ENCODE data around the gene DCC.

The DCC gene

DNA sequence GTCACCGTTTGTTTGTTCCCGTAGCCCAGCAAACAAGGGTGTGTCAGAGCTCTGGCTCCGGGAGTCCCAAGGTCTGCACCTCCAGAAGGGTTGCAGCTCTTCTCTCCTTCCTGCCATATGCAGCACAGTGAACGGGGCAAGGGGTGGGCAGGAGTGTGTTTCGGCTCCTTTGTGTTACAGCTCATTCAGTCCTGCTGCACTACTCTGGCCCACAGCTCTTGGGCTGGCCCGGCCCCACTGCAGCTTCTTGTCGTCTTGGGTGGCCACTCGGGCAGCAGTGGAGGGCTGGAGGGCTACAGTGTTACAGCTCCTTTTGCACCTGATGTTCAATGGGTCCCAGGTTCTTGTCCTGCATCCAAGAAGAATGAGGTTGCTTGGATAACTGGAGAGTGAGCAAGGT, 408.3 kb downstream of the DCC start:
- H3K4me3 ChIP-seq (replicated peaks; ENCODE audit: low read depth, low read length): no peak overlapping the region
- no peak for DNase-seq (ENCODE audit: extremely low read depth, low read depth)
- TF ChIP-seq, protein P1, sequence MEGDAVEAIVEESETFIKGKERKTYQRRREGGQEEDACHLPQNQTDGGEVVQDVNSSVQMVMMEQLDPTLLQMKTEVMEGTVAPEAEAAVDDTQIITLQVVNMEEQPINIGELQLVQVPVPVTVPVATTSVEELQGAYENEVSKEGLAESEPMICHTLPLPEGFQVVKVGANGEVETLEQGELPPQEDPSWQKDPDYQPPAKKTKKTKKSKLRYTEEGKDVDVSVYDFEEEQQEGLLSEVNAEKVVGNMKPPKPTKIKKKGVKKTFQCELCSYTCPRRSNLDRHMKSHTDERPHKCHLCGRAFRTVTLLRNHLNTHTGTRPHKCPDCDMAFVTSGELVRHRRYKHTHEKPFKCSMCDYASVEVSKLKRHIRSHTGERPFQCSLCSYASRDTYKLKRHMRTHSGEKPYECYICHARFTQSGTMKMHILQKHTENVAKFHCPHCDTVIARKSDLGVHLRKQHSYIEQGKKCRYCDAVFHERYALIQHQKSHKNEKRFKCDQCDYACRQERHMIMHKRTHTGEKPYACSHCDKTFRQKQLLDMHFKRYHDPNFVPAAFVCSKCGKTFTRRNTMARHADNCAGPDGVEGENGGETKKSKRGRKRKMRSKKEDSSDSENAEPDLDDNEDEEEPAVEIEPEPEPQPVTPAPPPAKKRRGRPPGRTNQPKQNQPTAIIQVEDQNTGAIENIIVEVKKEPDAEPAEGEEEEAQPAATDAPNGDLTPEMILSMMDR (IDR thresholded peaks at IDR 0.05; ENCODE audit: low read depth, low read length, missing control alignments): no peak

DNA sequence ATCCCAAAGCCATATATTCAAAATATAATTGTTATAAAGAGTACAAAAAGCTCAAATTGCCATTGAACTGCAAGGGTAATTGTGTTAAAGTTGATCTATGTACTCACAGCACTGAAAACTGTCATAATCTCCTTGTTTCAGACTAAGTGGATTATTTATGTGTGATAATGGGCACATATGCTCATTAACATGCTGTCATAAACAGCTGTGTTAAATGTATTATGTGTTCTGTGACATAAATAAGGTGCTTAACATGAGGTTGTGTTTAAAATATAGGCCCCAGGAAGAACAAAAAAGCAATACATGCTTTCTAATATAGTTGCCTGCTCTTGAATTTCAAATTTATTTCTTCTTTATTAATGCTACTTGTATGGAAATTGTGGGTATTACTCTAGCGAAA, 409.5 kb downstream of the DCC start:
- H3K4me3 ChIP-seq (replicated peaks; ENCODE audit: low read depth, low read length): no peak overlapping the region
- TF ChIP-seq, protein P1 (IDR thresholded peaks at IDR 0.05; ENCODE audit: low read depth, low read length, missing control alignments): no peak
- DNase-seq (ENCODE audit: extremely low read depth, low read depth): no peak

DNA sequence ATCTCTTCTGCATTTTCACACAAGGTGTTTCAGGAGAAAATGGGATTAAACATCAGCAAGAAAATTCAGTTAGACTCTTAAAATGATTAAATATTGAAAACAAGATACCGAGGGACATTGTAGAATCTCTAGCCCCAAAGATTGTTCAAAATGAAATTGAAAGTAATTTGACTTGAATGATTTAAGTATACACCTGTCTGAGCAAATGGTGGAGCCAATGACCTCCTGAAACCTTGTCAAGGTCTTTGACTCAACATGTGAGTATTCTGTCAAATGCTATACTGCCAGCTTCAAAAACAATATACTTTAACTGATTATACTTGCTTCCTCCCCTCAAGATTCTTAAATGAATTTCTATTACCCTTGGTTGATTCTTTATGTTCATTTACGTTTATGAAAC, 411.0 kb downstream of the DCC start:
- no peak for DNase-seq (ENCODE audit: extremely low read depth, low read depth)
- no peak overlapping the region for H3K4me3 ChIP-seq (replicated peaks; ENCODE audit: low read depth, low read length)
- TF ChIP-seq, protein P1 (IDR thresholded peaks at IDR 0.05; ENCODE audit: low read depth, low read length, missing control alignments): no peak

DNA sequence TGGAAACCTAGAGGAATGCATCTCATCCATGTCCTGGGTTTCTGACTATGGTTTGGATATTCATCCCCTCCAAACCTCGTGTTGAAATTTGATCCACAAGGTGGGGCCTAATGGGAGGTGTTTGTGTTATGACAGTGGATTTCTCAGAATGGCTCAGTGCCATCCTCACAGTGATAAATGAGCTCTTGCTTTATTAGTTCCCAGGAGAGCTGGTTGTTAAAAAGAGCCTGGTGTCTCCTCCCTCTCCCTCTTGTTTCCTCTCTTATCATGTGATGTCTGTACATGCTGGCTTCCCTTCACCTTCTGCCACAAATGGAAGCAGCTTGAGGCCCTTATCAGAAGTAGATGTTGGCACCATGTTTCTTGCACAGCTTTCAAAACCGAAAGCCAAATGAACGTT, 424.3 kb downstream of the DCC start:
- TF ChIP-seq, protein P1 (IDR thresholded peaks at IDR 0.05; ENCODE audit: low read depth, low read length, missing control alignments): no peak
- no peak overlapping the region for H3K4me3 ChIP-seq (replicated peaks; ENCODE audit: low read depth, low read length)
- no peak for DNase-seq (ENCODE audit: extremely low read depth, low read depth)

DNA sequence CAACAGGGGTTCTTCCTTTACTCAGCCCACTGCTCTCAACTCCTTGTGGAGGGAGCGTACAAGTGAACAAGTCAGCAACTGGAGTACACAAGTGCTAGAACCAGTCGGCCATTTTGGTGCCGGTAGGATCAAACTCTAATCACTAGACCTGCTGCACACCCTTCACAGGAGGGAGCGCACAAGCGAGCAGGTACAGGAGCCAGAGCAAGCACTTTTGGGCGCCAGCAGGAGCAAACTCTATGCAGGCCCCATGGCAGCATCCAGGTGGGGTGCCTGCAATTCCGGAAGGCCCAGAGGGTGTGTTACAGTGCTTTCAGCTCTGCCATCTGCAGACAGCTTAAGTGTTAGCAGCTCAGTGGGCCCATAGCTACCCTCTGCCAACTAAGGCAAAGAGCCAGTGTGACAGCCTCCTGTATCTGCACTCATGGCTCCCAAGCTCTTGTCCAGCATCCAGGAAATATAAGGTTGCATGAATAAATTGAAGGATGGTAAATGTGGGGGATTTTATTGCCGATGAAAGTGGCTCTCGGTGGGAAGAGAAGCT, 426.1 kb downstream of the DCC start:
- no peak overlapping the region for H3K4me3 ChIP-seq (replicated peaks; ENCODE audit: low read depth, low read length)
- no peak for DNase-seq (ENCODE audit: extremely low read depth, low read depth)
- TF ChIP-seq, protein P1 (IDR thresholded peaks at IDR 0.05; ENCODE audit: low read depth, low read length, missing control alignments): no peak

- no peak for DNase-seq (ENCODE audit: extremely low read depth, low read depth)
- TF ChIP-seq, protein P1 (IDR thresholded peaks at IDR 0.05; ENCODE audit: low read depth, low read length, missing control alignments): no peak
- no peak overlapping the region for H3K4me3 ChIP-seq (replicated peaks; ENCODE audit: low read depth, low read length)
Measured at GRCh38 chr18:52781113-52781512, 441.1 kb downstream of the DCC start.

- TF ChIP-seq, protein P1 (IDR thresholded peaks at IDR 0.05; ENCODE audit: low read depth, low read length, missing control alignments): no peak
- H3K4me3 ChIP-seq (replicated peaks; ENCODE audit: low read depth, low read length): no peak overlapping the region
- no peak for DNase-seq (ENCODE audit: extremely low read depth, low read depth)
Measured at GRCh38 chr18:52791321-52791720, 451.3 kb downstream of the DCC start.

Data from HFF-Myc (cell line).